Measurements from ENCODE around the gene PCDHGB4.
"Not testable (repeated sequence)": the region's sequence is repeated elsewhere in the genome, so short reads cannot be mapped to it uniquely, and the experiment has no call there.

PCDHGB4 gene

GRCh38 chr5:141366016-141366896 lies 21.2 kb upstream of the PCDHGB4 start:
- no peak for DNase-seq (ENCODE audit: low spot score)

- DNase-seq (ENCODE audit: low spot score): peak; percentile 41
These were observed 17.3 kb upstream of the PCDHGB4 start, which contains the start of gene PCDHGB3 for GRCh38 chr5:141369994-141370848. Gene PCDHGB3 (plus strand): TSS chr5:141370242. CDS start chr5:141370395, 153 bp downstream.

GRCh38 chr5:141371572-141372475 lies 15.7 kb upstream of the PCDHGB4 start:
- DNase-seq (ENCODE audit: low spot score): no peak

- peak; percentile 8 for DNase-seq (ENCODE audit: low spot score)
These were observed 13.7 kb upstream of the PCDHGB4 start, which contains the start of gene PCDHGA6 for GRCh38 chr5:141373673-141374317. Gene PCDHGA6 (plus strand): TSS chr5:141373891. CDS start chr5:141374084, 193 bp downstream.

- no peak for DNase-seq (ENCODE audit: low spot score)
These were observed 12.9 kb upstream of the PCDHGB4 start for GRCh38 chr5:141374627-141375026.

- not testable (repeated sequence) for DNase-seq (ENCODE audit: low spot score)
These were observed 11.9 kb upstream of the PCDHGB4 start for GRCh38 chr5:141375444-141376155.

- DNase-seq (ENCODE audit: low spot score): no peak
These were observed 4.8 kb upstream of the PCDHGB4 start, which contains the start of gene PCDHGA7 for GRCh38 chr5:141382469-141383294. Gene PCDHGA7 (plus strand): TSS chr5:141382742. CDS start chr5:141382900, 158 bp downstream.

- DNase-seq (ENCODE audit: low spot score): no peak
These were observed 4.2 kb upstream of the PCDHGB4 start for GRCh38 chr5:141383345-141383744.

GRCh38 chr5:141384471-141385267 lies 2.8 kb upstream of the PCDHGB4 start:
- no peak for DNase-seq (ENCODE audit: low spot score)

GRCh38 chr5:141388661-141389060 lies 1.2 kb downstream of the PCDHGB4 start:
- DNase-seq (ENCODE audit: low spot score): no peak

- no peak for DNase-seq (ENCODE audit: low spot score)
These were observed 1.9 kb downstream of the PCDHGB4 start for GRCh38 chr5:141389153-141390042.

- DNase-seq (ENCODE audit: low spot score): no peak
These were observed 5.1 kb downstream of the PCDHGB4 start, which contains the start of gene PCDHGA8 for GRCh38 chr5:141392429-141393198. Gene PCDHGA8 (plus strand): TSS chr5:141392633. CDS start chr5:141392814, 181 bp downstream.

GRCh38 chr5:141393267-141393666 lies 5.8 kb downstream of the PCDHGB4 start:
- no peak for DNase-seq (ENCODE audit: low spot score)

- DNase-seq (ENCODE audit: low spot score): not testable (repeated sequence)
These were observed 7.1 kb downstream of the PCDHGB4 start for GRCh38 chr5:141394401-141395187.

- peak; percentile 35 for DNase-seq (ENCODE audit: low spot score)
These were observed 10.5 kb downstream of the PCDHGB4 start, which contains the start of gene PCDHGB5 for GRCh38 chr5:141397756-141398551. Gene PCDHGB5 (plus strand): TSS chr5:141397947. CDS start chr5:141398128, 181 bp downstream.
